SK-N-MC (cell line): ENCODE measurements around the gene CABP4.
"Not testable (repeated sequence)": the region's sequence is repeated elsewhere in the genome, so short reads cannot be mapped to it uniquely, and the experiment has no call there.

Experiments used
- EZH2 ChIP-seq: fragments of 200-600 bp; sonication (generic); IDR thresholded peaks from one replicate; pipeline ENCODE4 v1.6.1; 2017; ENCODE audit warnings: antibody characterized with exemption
- POLR2AphosphoS5 ChIP-seq: IDR thresholded peaks from 2 replicates; pipeline ENCODE4 v1.6.1; 2012; ENCODE audit warnings: mild to moderate bottlenecking, low read depth, low read length, borderline replicate concordance

- not testable (repeated sequence) for TF ChIP-seq POLR2AphosphoS5, EZH2
These were observed 21.5 kb downstream of the CABP4 start for GRCh38 chr11:67476692-67477091.
